GM12878 (cell line): Measurements from ENCODE around the gene LIX1. TPM values are rescaled to one million over a fixed set of nuclear protein-coding genes. Genes with fewer than 3 reads are reported as not detected.
"Not testable (repeated sequence)": the region's sequence is repeated elsewhere in the genome, so short reads cannot be mapped to it uniquely, and the experiment has no call there.

ENCODE experiments used
- ATAC-seq: fragments of 200-7000 bp; cut with Tn5 transposase; 3 replicates; pipeline ENCODE4 v1.9.1; 2020; ENCODE audit warnings: mild to moderate bottlenecking, moderate library complexity
- BruUV-seq: library from RNA; stranded (reverse); fragments of 400-500 nt; replicated peaks from 2 replicates; lab custom pipeline; 2021; lab: Mats Ljungman, UMichigan
- CTCF ChIA-PET: fragments of 300-600 bp; sonication (Branson Sonifier 250); formaldehyde crosslinking; extraction: SDS; loops from one replicate; lab custom pipeline; 2021; ENCODE audit warnings: inconsistent platforms; lab: Yijun Ruan, JAX
- POLR2A ChIA-PET: fragments of 350-600 bp; formaldehyde crosslinking; extraction: SDS; loops from one replicate; lab custom pipeline; 2021; ENCODE audit warnings: inconsistent platforms; lab: Charles Lee
- RAD21 ChIA-PET: fragments of 300-600 bp; sonication (Branson Sonifier 250); formaldehyde crosslinking; loops from one replicate; lab custom pipeline; 2023; ENCODE audit warnings: antibody characterized with exemption; ENCODE audit not compliant: unreplicated experiment; lab: Charles Lee
- SMC1A ChIA-PET: fragments of 300-600 bp; sonication (Branson Sonifier 250); formaldehyde crosslinking; loops from one replicate; lab custom pipeline; 2023; ENCODE audit not compliant: unreplicated experiment, uncharacterized antibody; lab: Charles Lee
- DNase-seq: peaks from one replicate; pipeline ENCODE4 v3.0.0-alpha.2; 2011; ENCODE audit warnings: low read depth, low spot score
- FAIRE-seq: peaks from 3 replicates; lab custom pipeline; 2011; peaks lifted over from hg19 to GRCh38; lab: Jason Lieb, UNC
- H2AFZ ChIP-seq: 2 replicates; pipeline ENCODE4 v1.6.0; 2011; ENCODE audit warnings: low read depth, low read length, control low read depth; ENCODE audit not compliant: control insufficient read depth
- H3K27ac ChIP-seq: 2 replicates; pipeline ENCODE4 v1.5.1; 2011; ENCODE audit warnings: control low read depth; ENCODE audit not compliant: control insufficient read depth, insufficient read depth
- H3K27me3 ChIP-seq, 2 experiments: replicated peaks in 1 of 2; 2 replicates each; pipeline versions ENCODE4 v1.6.0 to v1.6.1; 2011; ENCODE audit warnings: low read length in 1 of 2; ENCODE audit not compliant: control insufficient read depth in 2 of 2, insufficient read depth in 2 of 2
- H3K36me3 ChIP-seq, 2 experiments: 2 replicates each; pipeline ENCODE4 v1.5.1; 2011; ENCODE audit warnings: low read length in 1 of 2; ENCODE audit not compliant: control insufficient read depth in 2 of 2, insufficient read depth in 2 of 2
- H3K4me1 ChIP-seq: 2 replicates; pipeline ENCODE4 v1.6.1; 2011; ENCODE audit warnings: mild to moderate bottlenecking, low read length, moderate library complexity, mixed read lengths; ENCODE audit not compliant: control insufficient read depth, insufficient read depth
- H3K4me2 ChIP-seq: 2 replicates; pipeline ENCODE4 v1.6.0; 2011; ENCODE audit warnings: control low read depth; ENCODE audit not compliant: control insufficient read depth, insufficient read depth
- H3K4me3 ChIP-seq: fragments of 200-600 bp; sonication (generic); 2 replicates; pipeline ENCODE4 v1.5.1; 2016
- H3K79me2 ChIP-seq: 2 replicates; pipeline ENCODE4 v1.6.0; 2011; ENCODE audit warnings: low read length; ENCODE audit not compliant: control insufficient read depth, insufficient read depth
- H3K9ac ChIP-seq: 2 replicates; pipeline ENCODE4 v1.8.0; 2011; ENCODE audit warnings: low read length, control low read depth, mixed read lengths; ENCODE audit not compliant: control insufficient read depth, insufficient read depth
- H3K9me3 ChIP-seq: replicated peaks from 3 replicates; pipeline ENCODE4 v1.5.1; 2011; ENCODE audit warnings: mild to moderate bottlenecking, low read length; ENCODE audit not compliant: control insufficient read depth, insufficient read depth
- H4K20me1 ChIP-seq: 2 replicates; pipeline ENCODE4 v1.6.0; 2011; ENCODE audit not compliant: control insufficient read depth, insufficient read depth
- CEBPB ChIP-seq, 2 experiments: fragments of 150-350 bp in 1 of 2; IDR thresholded peaks; 2 replicates each; pipeline ENCODE4 v1.6.1; 2012 to 2014; ENCODE audit warnings: low read depth in 2 of 2, low read length in 2 of 2, borderline replicate concordance in 1 of 2, inconsistent platforms in 1 of 2
- CHD2 ChIP-seq: IDR thresholded peaks from 2 replicates; pipeline ENCODE4 v1.6.1; 2011; ENCODE audit warnings: low read depth, low read length, improper control_type of control experiment, borderline replicate concordance
- EP300 ChIP-seq, 2 experiments: fragments of 150-350 bp in 1 of 2; IDR thresholded peaks; 2 replicates each; pipeline ENCODE4 v1.6.1; 2011 to 2012; ENCODE audit warnings: low read depth in 2 of 2, low read length in 2 of 2, borderline replicate concordance in 1 of 2, improper control_type of control experiment in 1 of 2, inconsistent platforms in 1 of 2; ENCODE audit not compliant: control insufficient read depth in 1 of 2
- NFYB ChIP-seq: IDR thresholded peaks from 2 replicates; pipeline ENCODE4 v1.6.1; 2011; ENCODE audit warnings: low read depth, mild to moderate bottlenecking, low read length, improper control_type of control experiment, moderate library complexity; ENCODE audit not compliant: insufficient read depth
- POU2F2 ChIP-seq: IDR thresholded peaks from 3 replicates; pipeline ENCODE4 v1.6.1; 2011; ENCODE audit warnings: low read depth, mild to moderate bottlenecking, low read length, borderline replicate concordance
- RELA ChIP-seq: fragments of 450-650 bp; IDR thresholded peaks from 2 replicates; pipeline ENCODE4 v1.8.0; 2014; ENCODE audit warnings: borderline replicate concordance; ENCODE audit not compliant: partially characterized antibody
- RUNX3 ChIP-seq: IDR thresholded peaks from 2 replicates; pipeline ENCODE4 v1.6.1; 2012; ENCODE audit warnings: low read length, inconsistent platforms
- SIN3A ChIP-seq: IDR thresholded peaks from 2 replicates; pipeline ENCODE4 v1.6.1; 2012; ENCODE audit warnings: low read depth, low read length, improper control_type of control experiment
- SUPT20H ChIP-seq: IDR thresholded peaks from 2 replicates; pipeline ENCODE4 v1.6.1; 2011; ENCODE audit warnings: low read depth, mild to moderate bottlenecking, low read length, moderate library complexity, borderline replicate concordance; ENCODE audit not compliant: control insufficient read depth
- WGBS: methylation state at CpG from one replicate; pipeline ENCODE4 v1.1.6; 2016; ENCODE audit warnings: low lambda C conversion rate; ENCODE audit not compliant: insufficient replicate concordance, insufficient coverage; ENCODE audit errors: missing lambda C conversion rate; 5-methylcytosine and 5-hydroxymethylcytosine counted together
- in situ Hi-C: fragments of 300-500 bp; cut with MboI; formaldehyde crosslinking; loops from 9 replicates; pipeline ENCODE4 v1.14.3; 2018; ENCODE audit warnings: mixed read lengths
- intact Hi-C: fragments of 100-400 bp; cut with micrococcal nuclease; formaldehyde crosslinking; loops from one replicate; pipeline ENCODE4 v1.14.2; 2022; ENCODE audit not compliant: unreplicated experiment
- polyA plus RNA-seq, 11 experiments: library from polyadenylated mRNA; depleted of rRNA in 4 of 11; unstranded in 6 of 11; stranded (reverse) in 5 of 11; fragments of >200 nt; fragmentation: Nextera tagmentation in 4 of 11; fragmentation: Illumina TruSeq in 1 of 11; extraction: Ambion mirVana in 4 of 11; extraction: Trizol in 1 of 11; gene quantifications; 1 replicate in 1 of 11; 2 replicates in 10 of 11; pipeline versions ENCODE4 v1.2.1 to v1.2.3, GENCODE V29; 2011 to 2016; ENCODE audit warnings: inconsistent platforms in 2 of 11, missing spikeins in 2 of 11, low read depth in 1 of 11
- total RNA-seq, 4 experiments: library from RNA; depleted of rRNA in 3 of 4; stranded (reverse); fragments of >200 nt in 3 of 4; fragmentation: Illumina TruSeq in 1 of 4; extraction: Trizol in 1 of 4; gene quantifications; 2 replicates each; pipeline versions ENCODE4 v1.2.1 to v1.2.3, GENCODE V29; 2013 to 2021
- TF ChIP-seq, protein P1 (sequence below): fragments of 450-650 bp; formaldehyde crosslinking; IDR thresholded peaks from 2 replicates; pipeline ENCODE4 v1.4.0; 2022; ENCODE audit warnings: mild to moderate bottlenecking, moderate library complexity

The LIX1 gene
- total and polyA plus RNA-seq, 10 of the 15 experiments (the other 5 are each of a cell fraction or from before 2014, with no cell fraction given): 0.02 to 0.07 (median 0.04) TPM; not detected in 5

DNA sequence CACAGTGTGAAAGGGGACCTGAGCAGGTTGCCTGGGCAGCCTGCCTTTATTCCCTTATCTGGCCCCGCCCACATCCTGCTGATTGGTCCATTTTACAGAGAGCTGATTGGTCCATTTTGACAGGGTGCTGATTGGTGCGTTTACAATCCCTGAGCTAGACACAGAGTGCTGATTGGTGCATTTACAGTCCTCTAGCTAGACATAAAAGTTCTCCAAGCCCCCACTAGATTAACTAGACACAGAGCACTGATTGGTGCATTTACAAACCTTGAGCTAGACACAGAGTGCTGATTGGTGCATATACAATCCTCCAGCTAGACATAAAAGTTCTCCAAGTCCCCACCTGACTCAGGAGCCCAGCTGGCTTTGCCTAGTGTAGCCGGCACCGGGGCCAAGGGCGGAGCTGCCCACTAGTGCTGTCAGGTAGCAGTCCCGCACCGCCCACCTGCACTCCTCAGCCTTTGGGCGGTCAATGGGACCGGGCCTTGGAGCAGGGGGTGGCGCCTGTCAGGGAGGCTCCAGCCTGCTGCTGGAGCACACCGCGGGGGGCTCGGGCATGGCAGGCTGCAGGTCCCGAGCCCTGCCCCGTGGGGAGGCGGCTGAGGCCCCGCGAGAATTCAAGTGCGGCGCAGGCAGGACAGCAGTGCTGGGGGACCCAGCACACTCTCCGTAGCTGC, 57.5 kb downstream of the LIX1 start:
- 80% methylated on average over 15 of the region's 21 CpGs for WGBS
- H3K9ac ChIP-seq: not testable (repeated sequence)
- peak; percentile 59; the same call in 1 of the 2 replicates for TF ChIP-seq NFYB
- TF ChIP-seq, all 136 proteins: peak for 1; not testable (repeated sequence) for 135
- DNase-seq, H2AFZ ChIP-seq, intact Hi-C loops, in situ Hi-C loops, ATAC-seq, BruUV-seq, H3K9me3 ChIP-seq, H4K20me1 ChIP-seq, H3K36me3 ChIP-seq, H3K27me3 ChIP-seq, RAD21 ChIA-PET, FAIRE-seq, H3K4me2 ChIP-seq, H3K4me3 ChIP-seq, H3K79me2 ChIP-seq, POLR2A ChIA-PET, H3K27ac ChIP-seq, H3K4me1 ChIP-seq: not testable (repeated sequence)
- ChIA-PET CTCF (interaction anchor here (1.1 kb wide), 1 partner anchor 10 kb away, joined by 4 read pairs; no protein-coding TSS in a partner anchor), SMC1A (interaction anchor here (1.0 to 1.6 kb wide), 3 partner anchors 7 to 216 kb away, joined by 3 to 4 read pairs (median 3); no protein-coding TSS in a partner anchor)

GRCh38 chr5:97078958-97079743, 63.3 kb downstream of the LIX1 start:
- peak overlapping the region; percentile 15; the same call in 1 of the 2 replicates for H2AFZ ChIP-seq
- SMC1A ChIA-PET: interaction anchor here (1.0 to 1.6 kb wide), 4 partner anchors 15 to 210 kb away, joined by 3 to 6 read pairs (median 3); no protein-coding TSS in a partner anchor
- WGBS: 60% methylated on average over 4 of the region's 4 CpGs
- TF ChIP-seq SUPT20H: no peak
- no peak for TF ChIP-seq RELA
- no peak for TF ChIP-seq EP300 (IDR thresholded peaks at IDR 0.05; ENCODE audit: borderline replicate concordance in 1 of 2, control insufficient read depth in 1 of 2, low read depth in 2 of 2, low read length in 2 of 2)
- TF ChIP-seq CHD2: no peak
- TF ChIP-seq, protein P1, sequence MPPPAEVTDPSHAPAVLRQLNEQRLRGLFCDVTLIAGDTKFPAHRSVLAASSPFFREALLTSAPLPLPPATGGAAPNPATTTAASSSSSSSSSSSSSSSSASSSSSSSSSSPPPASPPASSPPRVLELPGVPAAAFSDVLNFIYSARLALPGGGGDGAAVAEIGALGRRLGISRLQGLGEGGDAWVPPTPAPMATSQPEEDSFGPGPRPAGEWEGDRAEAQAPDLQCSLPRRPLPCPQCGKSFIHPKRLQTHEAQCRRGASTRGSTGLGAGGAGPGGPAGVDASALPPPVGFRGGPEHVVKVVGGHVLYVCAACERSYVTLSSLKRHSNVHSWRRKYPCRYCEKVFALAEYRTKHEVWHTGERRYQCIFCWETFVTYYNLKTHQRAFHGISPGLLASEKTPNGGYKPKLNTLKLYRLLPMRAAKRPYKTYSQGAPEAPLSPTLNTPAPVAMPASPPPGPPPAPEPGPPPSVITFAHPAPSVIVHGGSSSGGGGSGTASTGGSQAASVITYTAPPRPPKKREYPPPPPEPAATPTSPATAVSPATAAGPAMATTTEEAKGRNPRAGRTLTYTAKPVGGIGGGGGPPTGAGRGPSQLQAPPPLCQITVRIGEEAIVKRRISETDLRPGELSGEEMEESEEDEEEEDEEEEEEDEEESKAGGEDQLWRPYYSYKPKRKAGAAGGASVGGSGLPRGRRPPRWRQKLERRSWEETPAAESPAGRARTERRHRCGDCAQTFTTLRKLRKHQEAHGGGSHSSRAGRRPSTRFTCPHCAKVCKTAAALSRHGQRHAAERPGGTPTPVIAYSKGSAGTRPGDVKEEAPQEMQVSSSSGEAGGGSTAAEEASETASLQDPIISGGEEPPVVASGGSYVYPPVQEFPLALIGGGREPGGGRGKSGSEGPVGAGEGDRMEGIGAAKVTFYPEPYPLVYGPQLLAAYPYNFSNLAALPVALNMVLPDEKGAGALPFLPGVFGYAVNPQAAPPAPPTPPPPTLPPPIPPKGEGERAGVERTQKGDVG (CRISPR knock-in tag): no peak
- no peak for TF ChIP-seq SIN3A
- TF ChIP-seq CEBPB (IDR thresholded peaks at IDR 0.05; ENCODE audit: borderline replicate concordance in 1 of 2, low read depth in 2 of 2, low read length in 2 of 2): no peak
- TF ChIP-seq POU2F2: no peak
- no peak for TF ChIP-seq RUNX3

More at GRCh38 chr5:97078958-97079743, 63.3 kb downstream of the LIX1 start:
- in situ Hi-C loops: no loop called here
- Histone ChIP-seq H3K27ac (no peak overlapping the region), H3K36me3 (no peaks in the 10 kb centered on the region), H4K20me1 (no peaks in the 10 kb centered on the region), H3K4me3 (no peak overlapping the region), H3K27me3 (no peaks in the 10 kb centered on the region), H3K4me1 (peaks cover 4% of the 10 kb centered on the region; the same call in 1 of the 2 replicates), H3K4me2 (no peak overlapping the region), H3K9me3 (peaks cover 1% of the 10 kb centered on the region; the same call in 1 of the 3 replicates), H3K79me2 (no peaks in the 10 kb centered on the region), H3K9ac (no peak overlapping the region)
- CTCF ChIA-PET: interaction anchor here (0.8 to 1.3 kb wide), 3 partner anchors 11 to 83 kb away, joined by 3 to 5 read pairs (median 3); no protein-coding TSS in a partner anchor
- intact Hi-C loops: no loop called here
- BruUV-seq: no TSS peak
- POLR2A ChIA-PET: no interaction called here
- FAIRE-seq (no peak), DNase-seq (no peak), ATAC-seq (peak; percentile 74)
- RAD21 ChIA-PET: interaction anchor here (1.0 kb wide), 1 partner anchor 64 kb away, joined by 3 read pairs; the partner anchor contains the start of gene LIX1
